Activated CD8-positive, alpha-beta T cell treated with anti-CD3 and anti-CD28 coated beads for 36 hours (primary cell): ENCODE measurements around the gene LRPAP1. TPM values are rescaled to one million over a fixed set of nuclear protein-coding genes. Genes with fewer than 3 reads are reported as not detected.

Experiments
- ATAC-seq: fragments of 200-7000 bp; cut with Tn5 transposase; one replicate; pipeline ENCODE4 v1.10.0; 2021; ENCODE audit warnings: mild to moderate bottlenecking, moderate library complexity
- CTCF ChIA-PET: fragments of 350-600 bp; sonication (Branson Sonifier 250); formaldehyde crosslinking; loops from one replicate; lab custom pipeline; 2021; ENCODE audit warnings: antibody characterized with exemption; lab: Charles Lee
- POLR2A ChIA-PET: fragments of 350-600 bp; sonication (Branson Sonifier 250); formaldehyde crosslinking; loops from one replicate; lab custom pipeline; 2021; ENCODE audit warnings: antibody characterized with exemption; lab: Charles Lee
- DNase-seq: peaks from one replicate; pipeline ENCODE4 v3.0.0-alpha.2; 2020
- H3K27ac Mint-ChIP-seq: one replicate; pipeline ENCODE4 v1.8.0; 2021; ENCODE audit warnings: mild to moderate bottlenecking, mixed read lengths
- H3K27me3 Mint-ChIP-seq: one replicate; pipeline ENCODE4 v1.8.0; 2021; ENCODE audit warnings: mixed read lengths
- H3K36me3 Mint-ChIP-seq: one replicate; pipeline ENCODE4 v1.8.0; 2021; ENCODE audit warnings: low read depth, mixed read lengths
- H3K4me1 Mint-ChIP-seq: one replicate; pipeline ENCODE4 v1.8.0; 2021; ENCODE audit warnings: low read depth, mixed read lengths
- H3K4me3 Mint-ChIP-seq: one replicate; pipeline ENCODE4 v1.8.0; 2021; ENCODE audit warnings: mild to moderate bottlenecking, moderate library complexity, mixed read lengths
- H3K9me3 Mint-ChIP-seq: one replicate; pipeline ENCODE4 v1.8.0; 2021; ENCODE audit warnings: mixed read lengths
- CTCF ChIP-seq: fragments of 200-600 bp; IDR thresholded peaks from one replicate; pipeline ENCODE4 v1.8.0; 2022; ENCODE audit warnings: antibody characterized with exemption, mild to moderate bottlenecking
- intact Hi-C: fragments of 100-400 bp; cut with micrococcal nuclease; formaldehyde crosslinking; loops from one replicate; pipeline ENCODE4 v1.10.0; 2022
- total RNA-seq, 2 experiments: library from RNA; stranded (reverse); gene quantifications; one replicate each; pipeline ENCODE4 v1.2.3, GENCODE V29; 2021

The LRPAP1 gene
- total RNA-seq, 2 experiments from 2014 or later: 46.0 to 49.8 TPM

- no peaks in the 10 kb centered on the region for H3K27me3 Mint-ChIP-seq
- intact Hi-C loops: no loop called here
- no peaks in the 10 kb centered on the region for H3K9me3 Mint-ChIP-seq
- no peak for DNase-seq
- ChIA-PET POLR2A (no interaction called here), CTCF (no interaction called here)
- H3K4me1 Mint-ChIP-seq: peaks cover 2% of the 10 kb centered on the region
- ATAC-seq: no peak
- no peak for TF ChIP-seq CTCF
- H3K27ac Mint-ChIP-seq: no peak overlapping the region
- H3K4me3 Mint-ChIP-seq: no peak overlapping the region
- H3K36me3 Mint-ChIP-seq: peaks cover 6% of the 10 kb centered on the region
Measured at GRCh38 chr4:3522651-3523050, 9.6 kb downstream of the LRPAP1 start.

GRCh38 chr4:3522326-3522640 is 9.9 kb downstream of the LRPAP1 start:
- no peaks in the 10 kb centered on the region for H3K9me3 Mint-ChIP-seq
- peaks cover under 1% of the 10 kb centered on the region for H3K4me1 Mint-ChIP-seq
- H3K27ac Mint-ChIP-seq: no peak overlapping the region
- TF ChIP-seq CTCF: no peak
- peaks cover 7% of the 10 kb centered on the region for H3K36me3 Mint-ChIP-seq
- ChIA-PET POLR2A (no interaction called here), CTCF (no interaction called here)
- no peaks in the 10 kb centered on the region for H3K27me3 Mint-ChIP-seq
- intact Hi-C loops: no loop called here
- no peak for ATAC-seq
- DNase-seq: no peak
- no peak overlapping the region for H3K4me3 Mint-ChIP-seq

GRCh38 chr4:3521621-3522325 is 10.4 kb downstream of the LRPAP1 start:
- POLR2A ChIA-PET: no interaction called here
- Mint-ChIP-seq H3K36me3 (peaks cover 10% of the 10 kb centered on the region), H3K9me3 (no peaks in the 10 kb centered on the region), H3K27ac (no peak overlapping the region), H3K4me3 (no peak overlapping the region), H3K4me1 (no peaks in the 10 kb centered on the region), H3K27me3 (no peaks in the 10 kb centered on the region)
- DNase-seq (no peak), ATAC-seq (no peak)
- CTCF ChIA-PET: no interaction called here
- TF ChIP-seq CTCF: no peak
- intact Hi-C loops: no loop called here

GRCh38 chr4:3520796-3521600 is 11.2 kb downstream of the LRPAP1 start:
- no peaks in the 10 kb centered on the region for H3K9me3 Mint-ChIP-seq
- CTCF ChIA-PET: no interaction called here
- no peak overlapping the region for H3K27ac Mint-ChIP-seq
- H3K27me3 Mint-ChIP-seq: no peaks in the 10 kb centered on the region
- no peak overlapping the region for H3K4me3 Mint-ChIP-seq
- intact Hi-C loops: no loop called here
- no peak for DNase-seq
- no peak for TF ChIP-seq CTCF
- H3K36me3 Mint-ChIP-seq: peaks cover 10% of the 10 kb centered on the region
- ATAC-seq: no peak
- POLR2A ChIA-PET: no interaction called here
- H3K4me1 Mint-ChIP-seq: no peaks in the 10 kb centered on the region

- no peak for TF ChIP-seq CTCF
- ATAC-seq: no peak
- intact Hi-C loops: no loop called here
- ChIA-PET POLR2A (no interaction called here), CTCF (no interaction called here)
- Mint-ChIP-seq H3K4me1 (no peaks in the 10 kb centered on the region), H3K9me3 (no peaks in the 10 kb centered on the region), H3K27me3 (no peaks in the 10 kb centered on the region), H3K4me3 (no peak overlapping the region), H3K36me3 (peaks cover 10% of the 10 kb centered on the region), H3K27ac (no peak overlapping the region)
- no peak for DNase-seq
Measured at GRCh38 chr4:3520276-3520675, 11.9 kb downstream of the LRPAP1 start.
